ENCODE results near the gene ATP10B.
A peak's percentile ranks its signal among the peaks of the same experiment; 100 is the strongest.

DNA sequence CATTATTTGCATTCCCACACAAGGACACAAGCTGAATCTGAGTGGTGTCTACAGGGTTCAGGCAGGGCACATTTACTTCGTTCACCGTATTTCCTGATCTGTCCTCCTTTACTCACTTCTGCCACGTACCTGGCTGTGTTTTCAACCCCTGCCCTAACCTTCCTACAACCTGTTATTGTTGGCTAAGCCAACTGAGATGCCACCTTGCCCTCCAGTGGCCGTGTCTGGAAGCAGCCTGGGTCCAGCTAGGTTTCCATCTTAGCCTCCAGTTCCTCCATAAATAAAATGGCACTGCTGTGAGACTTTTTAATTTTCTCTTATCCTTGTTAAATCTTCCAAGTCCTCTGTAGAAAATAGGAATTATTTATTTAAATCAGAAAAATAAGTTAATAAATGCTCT is 64.8 kb downstream of the ATP10B start:
- TF ChIP-seq, protein P1, sequence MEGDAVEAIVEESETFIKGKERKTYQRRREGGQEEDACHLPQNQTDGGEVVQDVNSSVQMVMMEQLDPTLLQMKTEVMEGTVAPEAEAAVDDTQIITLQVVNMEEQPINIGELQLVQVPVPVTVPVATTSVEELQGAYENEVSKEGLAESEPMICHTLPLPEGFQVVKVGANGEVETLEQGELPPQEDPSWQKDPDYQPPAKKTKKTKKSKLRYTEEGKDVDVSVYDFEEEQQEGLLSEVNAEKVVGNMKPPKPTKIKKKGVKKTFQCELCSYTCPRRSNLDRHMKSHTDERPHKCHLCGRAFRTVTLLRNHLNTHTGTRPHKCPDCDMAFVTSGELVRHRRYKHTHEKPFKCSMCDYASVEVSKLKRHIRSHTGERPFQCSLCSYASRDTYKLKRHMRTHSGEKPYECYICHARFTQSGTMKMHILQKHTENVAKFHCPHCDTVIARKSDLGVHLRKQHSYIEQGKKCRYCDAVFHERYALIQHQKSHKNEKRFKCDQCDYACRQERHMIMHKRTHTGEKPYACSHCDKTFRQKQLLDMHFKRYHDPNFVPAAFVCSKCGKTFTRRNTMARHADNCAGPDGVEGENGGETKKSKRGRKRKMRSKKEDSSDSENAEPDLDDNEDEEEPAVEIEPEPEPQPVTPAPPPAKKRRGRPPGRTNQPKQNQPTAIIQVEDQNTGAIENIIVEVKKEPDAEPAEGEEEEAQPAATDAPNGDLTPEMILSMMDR (IDR thresholded peaks at IDR 0.05; ENCODE audit: low read length) = peak; percentile 45
- no peak for TF ChIP-seq EZH2 (IDR thresholded peaks at IDR 0.05; ENCODE audit: borderline replicate concordance, low read length)
